ENCODE results near the gene PPA1. TPM values are rescaled to one million over a fixed set of nuclear protein-coding genes. Genes with fewer than 3 reads are reported as not detected.
A peak's percentile ranks its signal among the peaks of the same experiment; 100 is the strongest.

PPA1 gene
- total RNA-seq, 3 donors from 2014 or later, result 86.9 to 174 (median 164) TPM

GRCh38 chr10:70222340-70222794 lies 10.9 kb downstream of the PPA1 start:
- peak; percentile 61 to 65 for DNase-seq (ENCODE audit: low spot score in 2 of 2)
- intact Hi-C loops (cut with DNase I; ENCODE audit: low total_unique reads), result loop anchor here (10.0 kb wide), 2 partner anchors 62 to 142 kb away; partner anchors contain the start of gene NPFFR1
- H3K27ac ChIP-seq, result peak overlapping the region in 1 of 2 donors; percentile 48
- H3K4me1 ChIP-seq, result no peaks in the 10 kb centered on the region
- no peaks in the 10 kb centered on the region for H3K36me3 ChIP-seq
- no peaks in the 10 kb centered on the region for H3K9me3 ChIP-seq
- H3K4me3 ChIP-seq, result no peak overlapping the region
- TF ChIP-seq POLR2A (IDR thresholded peaks at IDR 0.05) (no peak), POLR2AphosphoS5 (IDR thresholded peaks at IDR 0.05) (peak in 1 of 3 donors; percentile 52), CTCF (IDR thresholded peaks at IDR 0.05) (no peak)
- no peaks in the 10 kb centered on the region for H3K27me3 ChIP-seq

- intact Hi-C loops (cut with DNase I; ENCODE audit: low total_unique reads), result loop anchor here (10.0 kb wide), 2 partner anchors 64 to 144 kb away; partner anchors contain the start of gene NPFFR1
- no peak for DNase-seq (ENCODE audit: low spot score in 2 of 2)
- Histone ChIP-seq H3K4me3 (no peak overlapping the region), H3K4me1 (no peaks in the 10 kb centered on the region), H3K27me3 (no peaks in the 10 kb centered on the region), H3K9me3 (no peaks in the 10 kb centered on the region), H3K27ac (peak overlapping the region; percentile 48 to 68), H3K36me3 (no peaks in the 10 kb centered on the region)
- TF ChIP-seq POLR2A (IDR thresholded peaks at IDR 0.05) (no peak), POLR2AphosphoS5 (IDR thresholded peaks at IDR 0.05) (no peak), CTCF (IDR thresholded peaks at IDR 0.05) (no peak)
Observed at GRCh38 chr10:70221030-70221429, 12.2 kb downstream of the PPA1 start.

GRCh38 chr10:70212879-70213278 lies 20.4 kb downstream of the PPA1 start:
- H3K36me3 ChIP-seq, result peaks cover 13% of the 10 kb centered on the region
- no peak overlapping the region for H3K27ac ChIP-seq
- intact Hi-C loops (cut with DNase I; ENCODE audit: low total_unique reads), result no loop called here
- no peaks in the 10 kb centered on the region for H3K4me1 ChIP-seq
- no peaks in the 10 kb centered on the region for H3K9me3 ChIP-seq
- H3K27me3 ChIP-seq, result no peaks in the 10 kb centered on the region
- no peak for TF ChIP-seq POLR2AphosphoS5 (IDR thresholded peaks at IDR 0.05)
- no peak for TF ChIP-seq CTCF (IDR thresholded peaks at IDR 0.05)
- no peak for TF ChIP-seq POLR2A (IDR thresholded peaks at IDR 0.05)
- no peak for DNase-seq (ENCODE audit: low spot score in 2 of 2)
- no peak overlapping the region for H3K4me3 ChIP-seq

GRCh38 chr10:70212277-70212676 lies 21.0 kb downstream of the PPA1 start:
- intact Hi-C loops (cut with DNase I; ENCODE audit: low total_unique reads), result no loop called here
- DNase-seq (ENCODE audit: low spot score in 2 of 2), result no peak

GRCh38 chr10:70206762-70207161 lies 26.5 kb downstream of the PPA1 start:
- intact Hi-C loops (cut with DNase I; ENCODE audit: low total_unique reads), result no loop called here
- TF ChIP-seq POLR2A (IDR thresholded peaks at IDR 0.05), result no peak
- TF ChIP-seq POLR2AphosphoS5 (IDR thresholded peaks at IDR 0.05), result no peak
- no peak for TF ChIP-seq CTCF (IDR thresholded peaks at IDR 0.05)

More at GRCh38 chr10:70212277-70212676, 21.0 kb downstream of the PPA1 start:
- Histone ChIP-seq H3K9me3 (no peaks in the 10 kb centered on the region), H3K4me3 (no peak overlapping the region), H3K27me3 (no peaks in the 10 kb centered on the region), H3K27ac (no peak overlapping the region), H3K36me3 (peaks cover 13% of the 10 kb centered on the region), H3K4me1 (no peaks in the 10 kb centered on the region)
- TF ChIP-seq POLR2AphosphoS5 (IDR thresholded peaks at IDR 0.05) (no peak), POLR2A (IDR thresholded peaks at IDR 0.05) (no peak), CTCF (IDR thresholded peaks at IDR 0.05) (no peak)

More at GRCh38 chr10:70206762-70207161, 26.5 kb downstream of the PPA1 start:
- Histone ChIP-seq H3K27ac (no peak overlapping the region), H3K4me1 (no peaks in the 10 kb centered on the region), H3K4me3 (no peak overlapping the region), H3K36me3 (peaks cover 9% of the 10 kb centered on the region), H3K27me3 (no peaks in the 10 kb centered on the region), H3K9me3 (no peaks in the 10 kb centered on the region)
- no peak for DNase-seq (ENCODE audit: low spot score in 2 of 2)

All from breast epithelium (tissue), 4 donors.